ENCODE data around the gene PCDHA2. TPM values are rescaled to one million over a fixed set of nuclear protein-coding genes. Genes with fewer than 3 reads are reported as not detected.
A peak's percentile ranks its signal among the peaks of the same experiment; 100 is the strongest.
"Not testable (repeated sequence)": the region's sequence is repeated elsewhere in the genome, so short reads cannot be mapped to it uniquely, and the experiment has no call there.

Gene PCDHA2
- total RNA-seq, 1 donor from 2014 or later = under 0.01 TPM

- not testable (repeated sequence) for H3K27ac ChIP-seq (ENCODE audit: low read depth, low read length); H3K9ac ChIP-seq (ENCODE audit: low read depth in 1 of 3, low read length in 3 of 3); H3K4me1 ChIP-seq (ENCODE audit: control insufficient read depth in 3 of 3, insufficient read depth in 3 of 3, low read length in 3 of 3); H3K27me3 ChIP-seq (ENCODE audit: control insufficient read depth in 3 of 3, insufficient read depth in 3 of 3, low read length in 3 of 3); H3K36me3 ChIP-seq (ENCODE audit: control insufficient read depth in 3 of 3, insufficient read depth in 3 of 3, low read length in 3 of 3)
- H3K4me3 ChIP-seq (ENCODE audit: low read length in 3 of 3) = peak overlapping the region in 1 of 3 donors; percentile 23
- peaks cover 2 to 19% (median 7%) of the 10 kb centered on the region in 3 donors for H3K9me3 ChIP-seq (ENCODE audit: control insufficient read depth in 3 of 3, low read length in 3 of 3)
These were observed 39.9 kb downstream of the PCDHA2 start for GRCh38 chr5:140834439-140835008.

GRCh38 chr5:140835622-140836510, 41.2 kb downstream of the PCDHA2 start:
- H3K36me3 ChIP-seq (ENCODE audit: control insufficient read depth in 3 of 3, insufficient read depth in 3 of 3, low read length in 3 of 3) = no peaks in the 10 kb centered on the region
- no peak overlapping the region for H3K4me3 ChIP-seq (ENCODE audit: low read length in 3 of 3)
- H3K9ac ChIP-seq (ENCODE audit: low read depth in 1 of 3, low read length in 3 of 3) = no peak overlapping the region
- H3K27me3 ChIP-seq (ENCODE audit: control insufficient read depth in 3 of 3, insufficient read depth in 3 of 3, low read length in 3 of 3) = peaks cover 0 to 4% (median 2%) of the 10 kb centered on the region in 3 donors
- H3K4me1 ChIP-seq (ENCODE audit: control insufficient read depth in 3 of 3, insufficient read depth in 3 of 3, low read length in 3 of 3) = no peaks in the 10 kb centered on the region
- H3K9me3 ChIP-seq (ENCODE audit: control insufficient read depth in 3 of 3, low read length in 3 of 3) = peaks cover 3 to 16% (median 6%) of the 10 kb centered on the region in 3 donors
- H3K27ac ChIP-seq (ENCODE audit: low read depth, low read length) = no peak overlapping the region

- H3K9ac ChIP-seq (ENCODE audit: low read depth in 1 of 3, low read length in 3 of 3) = no peak within 1 kb of the TSS
- no peak within 1 kb of the TSS for H3K27ac ChIP-seq (ENCODE audit: low read depth, low read length)
- H3K9me3 ChIP-seq (ENCODE audit: control insufficient read depth in 3 of 3, low read length in 3 of 3) = peaks cover 2 to 15% (median 3%) of the 10 kb centered on the region in 3 donors
- no peak within 1 kb of the TSS for H3K4me3 ChIP-seq (ENCODE audit: low read length in 3 of 3)
- H3K27me3 ChIP-seq (ENCODE audit: control insufficient read depth in 3 of 3, insufficient read depth in 3 of 3, low read length in 3 of 3) = peaks cover 0 to 2% (median 0%) of the 10 kb centered on the region in 3 donors
- no peaks in the 10 kb centered on the region for H3K4me1 ChIP-seq (ENCODE audit: control insufficient read depth in 3 of 3, insufficient read depth in 3 of 3, low read length in 3 of 3)
- H3K36me3 ChIP-seq (ENCODE audit: control insufficient read depth in 3 of 3, insufficient read depth in 3 of 3, low read length in 3 of 3) = no peaks in the 10 kb centered on the region
These were observed 46.6 kb downstream of the PCDHA2 start, which contains the start of gene PCDHA8 for GRCh38 chr5:140840978-140841962. TSS of gene PCDHA8 (plus strand) at chr5:140841187. CDS start at chr5:140841322, 135 bp downstream.

- Histone ChIP-seq H3K9me3 (ENCODE audit: control insufficient read depth in 3 of 3, low read length in 3 of 3) (peaks cover 2 to 13% (median 3%) of the 10 kb centered on the region in 3 donors), H3K4me3 (ENCODE audit: low read length in 3 of 3) (no peak overlapping the region), H3K27me3 (ENCODE audit: control insufficient read depth in 3 of 3, insufficient read depth in 3 of 3, low read length in 3 of 3) (peaks cover 0 to 5% (median 0%) of the 10 kb centered on the region in 3 donors)
These were observed 48.4 kb downstream of the PCDHA2 start for GRCh38 chr5:140842798-140843733.

More at GRCh38 chr5:140842798-140843733, 48.4 kb downstream of the PCDHA2 start:
- Histone ChIP-seq H3K36me3 (ENCODE audit: control insufficient read depth in 3 of 3, insufficient read depth in 3 of 3, low read length in 3 of 3) (no peaks in the 10 kb centered on the region), H3K9ac (ENCODE audit: low read depth in 1 of 3, low read length in 3 of 3) (no peak overlapping the region), H3K4me1 (ENCODE audit: control insufficient read depth in 3 of 3, insufficient read depth in 3 of 3, low read length in 3 of 3) (no peaks in the 10 kb centered on the region), H3K27ac (ENCODE audit: low read depth, low read length) (no peak overlapping the region)

Other genes starting within 250 kb of the PCDHA2 start
- gene EIF4EBP3, start 247.2 kb upstream of the PCDHA2 start, total RNA-seq = not detected
- gene SRA1, start 237.4 kb upstream of the PCDHA2 start, total RNA-seq = 15.1 TPM
- 7.3 TPM for gene APBB3, start 230.3 kb upstream of the PCDHA2 start, total RNA-seq
- gene SLC35A4, start 230.0 kb upstream of the PCDHA2 start, total RNA-seq = 7.3 TPM
- 39.7 TPM for gene CD14, start 161.7 kb upstream of the PCDHA2 start, total RNA-seq
- 2.6 TPM for gene TMCO6, start 155.4 kb upstream of the PCDHA2 start, total RNA-seq
- 42.8 TPM for gene NDUFA2, start 147.2 kb upstream of the PCDHA2 start, total RNA-seq
- 60.5 TPM for gene IK, start 147.0 kb upstream of the PCDHA2 start, total RNA-seq
- 9.4 TPM for gene WDR55, start 129.9 kb upstream of the PCDHA2 start, total RNA-seq
- gene DND1, start 121.3 kb upstream of the PCDHA2 start, total RNA-seq = not detected
- 40.2 TPM for gene HARS1, start 103.5 kb upstream of the PCDHA2 start, total RNA-seq
- gene HARS2, start 103.4 kb upstream of the PCDHA2 start, total RNA-seq = 15.7 TPM
- 33.4 TPM for gene ZMAT2, start 94.4 kb upstream of the PCDHA2 start, total RNA-seq
- not detected for gene PCDHA1, start 8.7 kb upstream of the PCDHA2 start, total RNA-seq
- not detected for gene PCDHA3, start 6.2 kb downstream of the PCDHA2 start, total RNA-seq
- gene PCDHA4, start 12.2 kb downstream of the PCDHA2 start, total RNA-seq = 0.52 TPM
- gene PCDHA5, start 26.8 kb downstream of the PCDHA2 start, total RNA-seq = not detected
- under 0.01 TPM for gene PCDHA6, start 33.1 kb downstream of the PCDHA2 start, total RNA-seq
- gene PCDHA7, start 39.4 kb downstream of the PCDHA2 start, total RNA-seq = 0.52 TPM
- gene PCDHA8, start 46.3 kb downstream of the PCDHA2 start, total RNA-seq = 0.52 TPM
- 0.52 TPM for gene PCDHA9, start 53.5 kb downstream of the PCDHA2 start, total RNA-seq
- under 0.01 TPM for gene PCDHA10, start 61.0 kb downstream of the PCDHA2 start, total RNA-seq
- gene PCDHA11, start 74.1 kb downstream of the PCDHA2 start, total RNA-seq = under 0.01 TPM
- gene PCDHA12, start 80.5 kb downstream of the PCDHA2 start, total RNA-seq = not detected
- under 0.01 TPM for gene PCDHA13, start 87.3 kb downstream of the PCDHA2 start, total RNA-seq
- gene PCDHAC1, start 131.4 kb downstream of the PCDHA2 start, total RNA-seq = 0.52 TPM
- gene PCDHAC2, start 171.6 kb downstream of the PCDHA2 start, total RNA-seq = 2.1 TPM